Esophagus muscularis mucosa (tissue), 4 donors: ENCODE results near the gene AGTRAP. TPM values are rescaled to one million over a fixed set of nuclear protein-coding genes. Genes with fewer than 3 reads are reported as not detected.

Source experiments
- DNase-seq: peaks from one replicate; pipeline ENCODE4 v3.0.0-alpha.2; 2017; ENCODE audit errors: extremely low spot score
- H3K27ac ChIP-seq, 4 donors: fragments of 200-600 bp; sonication (generic); replicated peaks in 1 of 4; 1 replicate in 3 of 4; 2 replicates in 1 of 4; pipeline ENCODE4 v1.5.1; 2016 to 2019; ENCODE audit warnings: mild to moderate bottlenecking in 1 of 4
- H3K27me3 ChIP-seq, 4 donors: fragments of 200-600 bp; sonication (generic); one replicate each; pipeline versions ENCODE4 v1.5.1 to v1.6.0; 2016 to 2019
- H3K36me3 ChIP-seq, 4 donors: fragments of 200-600 bp; sonication (generic); one replicate each; pipeline ENCODE4 v1.5.1; 2016 to 2019
- H3K4me1 ChIP-seq, 4 donors: fragments of 200-600 bp; sonication (generic); one replicate each; pipeline ENCODE4 v1.5.1; 2016 to 2019
- H3K4me3 ChIP-seq, 4 donors: fragments of 200-600 bp; sonication (generic); 1 replicate in 2 of 4; 2 replicates in 2 of 4; pipeline ENCODE4 v1.5.1; 2016 to 2019; ENCODE audit warnings: mild to moderate bottlenecking in 4 of 4, moderate library complexity in 1 of 4
- H3K9me3 ChIP-seq, 4 donors: fragments of 200-600 bp; sonication (generic); 1 replicate in 3 of 4; 2 replicates in 1 of 4; pipeline ENCODE4 v1.5.1; 2016 to 2019
- CTCF ChIP-seq, 3 experiments: fragments of 200-600 bp in 2 of 3; fragments of 450-650 bp in 1 of 3; sonication (generic) in 2 of 3; IDR thresholded peaks; one replicate each; pipeline ENCODE4 v1.5.1; 2017 to 2019; ENCODE audit warnings: antibody characterized with exemption in 3 of 3, mild to moderate bottlenecking in 2 of 3, moderate library complexity in 1 of 3
- EP300 ChIP-seq: sonication (generic); formaldehyde crosslinking; IDR thresholded peaks from one replicate; pipeline ENCODE4 v1.6.1; 2017; ENCODE audit warnings: antibody characterized with exemption
- POLR2A ChIP-seq: fragments of 450-650 bp; IDR thresholded peaks from one replicate; pipeline ENCODE4 v1.6.1; 2017; ENCODE audit warnings: antibody characterized with exemption, moderate library complexity, mild to moderate bottlenecking, low read depth
- POLR2AphosphoS5 ChIP-seq, 2 donors: sonication (generic); formaldehyde crosslinking; IDR thresholded peaks; one replicate each; pipeline ENCODE4 v1.6.1; 2017; ENCODE audit warnings: antibody characterized with exemption in 2 of 2
- WGBS: methylation state at CpG from one replicate; pipeline ENCODE4 v1.1.5; 2018; 5-methylcytosine and 5-hydroxymethylcytosine counted together
- intact Hi-C: fragments of 100-400 bp; cut with DNase I; formaldehyde crosslinking; loops from one replicate; pipeline ENCODE4 v1.15.1; 2023
- total RNA-seq, 4 donors: library from RNA; depleted of rRNA; stranded (reverse); fragments of >200 nt; gene quantifications; one replicate each; pipeline versions ENCODE4 v1.1.0 to v1.2.1, GENCODE V29; 2016

Gene AGTRAP
- total RNA-seq, 4 donors from 2014 or later = 31.6 to 73.4 (median 45.6) TPM

DNA sequence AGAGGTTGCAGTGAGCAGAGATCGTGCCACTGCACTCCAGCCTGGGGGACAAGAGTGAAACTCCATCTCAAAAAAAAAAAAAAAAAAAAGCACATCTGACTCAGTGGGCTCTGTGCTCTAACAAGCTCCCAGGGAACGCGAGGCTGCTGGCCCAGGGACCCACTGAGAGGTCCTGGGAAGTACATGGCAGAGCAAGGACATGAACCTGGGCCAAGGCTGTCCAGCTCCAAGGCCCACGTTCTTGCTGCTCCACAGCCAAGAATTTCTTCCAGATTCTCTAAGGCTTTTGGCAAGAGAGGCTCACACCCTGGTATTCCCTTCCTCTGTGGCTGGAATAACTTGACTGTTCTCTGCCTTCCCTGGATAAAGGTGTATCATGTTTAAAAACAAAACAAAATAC lies 15.4 kb upstream of the AGTRAP start:
- WGBS = 73% methylated on average over 4 of the region's 4 CpGs
- no peak for DNase-seq

GRCh38 chr1:11721311-11721710 lies 14.6 kb upstream of the AGTRAP start:
- WGBS = 68% methylated on average over 4 of the region's 4 CpGs
- Histone ChIP-seq H3K4me1 (peaks cover 8 to 28% (median 21%) of the 10 kb centered on the region in 4 donors), H3K36me3 (no peaks in the 10 kb centered on the region), H3K9me3 (no peaks in the 10 kb centered on the region), H3K27ac (no peak overlapping the region), H3K4me3 (no peak overlapping the region), H3K27me3 (peaks cover 0 to under 1% (median 0%) of the 10 kb centered on the region in 4 donors)
- no peak for DNase-seq
- TF ChIP-seq POLR2AphosphoS5 (IDR thresholded peaks at IDR 0.05) (no peak), EP300 (no peak), POLR2A (no peak), CTCF (IDR thresholded peaks at IDR 0.05) (no peak)
- intact Hi-C loops = loop anchor here (2.0 kb wide), 1 partner anchor 71 kb away; no protein-coding TSS in a partner anchor

More for the DNA sequence above, 15.4 kb upstream of the AGTRAP start:
- no peak overlapping the region for H3K4me3 ChIP-seq
- H3K27me3 ChIP-seq = peaks cover 0 to 7% (median 0%) of the 10 kb centered on the region in 4 donors
- intact Hi-C loops = loop anchor here (2.0 kb wide), 1 partner anchor 70 kb away; no protein-coding TSS in a partner anchor
- no peak overlapping the region for H3K27ac ChIP-seq
- TF ChIP-seq EP300 = no peak
- TF ChIP-seq POLR2A = no peak
- no peak for TF ChIP-seq CTCF (IDR thresholded peaks at IDR 0.05)
- no peak for TF ChIP-seq POLR2AphosphoS5 (IDR thresholded peaks at IDR 0.05)
- H3K36me3 ChIP-seq = no peaks in the 10 kb centered on the region
- H3K9me3 ChIP-seq = no peaks in the 10 kb centered on the region
- peaks cover 8 to 28% (median 21%) of the 10 kb centered on the region in 4 donors for H3K4me1 ChIP-seq

GRCh38 chr1:11722538-11722937 lies 13.4 kb upstream of the AGTRAP start:
- TF ChIP-seq POLR2A (no peak), POLR2AphosphoS5 (IDR thresholded peaks at IDR 0.05) (no peak), CTCF (IDR thresholded peaks at IDR 0.05) (no peak), EP300 (no peak)
- H3K27ac ChIP-seq = no peak overlapping the region
- intact Hi-C loops = no loop called here
- H3K9me3 ChIP-seq = no peaks in the 10 kb centered on the region
- 33% methylated on average over 2 of the region's 2 CpGs for whole genome bisulfite sequencing
- DNase-seq = no peak
- H3K4me3 ChIP-seq = no peak overlapping the region
- no peaks in the 10 kb centered on the region for H3K27me3 ChIP-seq
- no peaks in the 10 kb centered on the region for H3K36me3 ChIP-seq
- H3K4me1 ChIP-seq = peaks cover 8 to 28% (median 21%) of the 10 kb centered on the region in 4 donors

DNA sequence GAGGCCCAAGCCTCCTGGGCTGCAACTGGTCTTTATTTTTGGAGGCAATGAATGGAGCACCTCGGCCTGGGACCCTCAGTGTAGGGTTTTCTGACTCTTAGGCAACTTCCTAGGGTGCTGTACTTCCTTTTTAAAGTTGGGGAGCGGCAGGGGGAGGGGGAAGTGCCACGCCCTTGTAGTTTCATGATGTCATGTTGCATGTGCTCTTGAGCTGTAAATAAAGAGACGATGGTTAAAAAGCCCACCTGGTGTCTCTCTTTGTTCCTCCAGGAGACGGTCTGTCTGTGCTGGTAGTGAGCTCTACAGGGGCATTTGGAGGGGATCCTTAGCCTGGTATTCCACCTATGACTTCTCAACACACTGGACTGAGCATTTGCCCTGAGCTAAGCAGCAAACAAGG lies 10.3 kb upstream of the AGTRAP start:
- TF ChIP-seq EP300 (no peak), POLR2A (no peak), CTCF (IDR thresholded peaks at IDR 0.05) (no peak), POLR2AphosphoS5 (IDR thresholded peaks at IDR 0.05) (no peak)
- no peaks in the 10 kb centered on the region for H3K36me3 ChIP-seq
- DNase-seq = no peak
- H3K27me3 ChIP-seq = no peaks in the 10 kb centered on the region
- H3K4me1 ChIP-seq = peaks cover 9 to 30% (median 22%) of the 10 kb centered on the region in 4 donors
- no peaks in the 10 kb centered on the region for H3K9me3 ChIP-seq
- H3K4me3 ChIP-seq = no peak overlapping the region
- intact Hi-C loops = no loop called here
- H3K27ac ChIP-seq = no peak overlapping the region
- WGBS = 59% methylated on average over 5 of the region's 5 CpGs

- H3K9me3 ChIP-seq = no peaks in the 10 kb centered on the region
- H3K27ac ChIP-seq = no peak overlapping the region
- H3K36me3 ChIP-seq = no peaks in the 10 kb centered on the region
- no peak overlapping the region for H3K4me3 ChIP-seq
- intact Hi-C loops = no loop called here
- WGBS = 93% methylated on average over 4 of the region's 4 CpGs
- H3K4me1 ChIP-seq = peaks cover 20 to 39% (median 35%) of the 10 kb centered on the region in 4 donors
- no peaks in the 10 kb centered on the region for H3K27me3 ChIP-seq
- no peak for DNase-seq
- no peak for TF ChIP-seq POLR2A
- TF ChIP-seq CTCF (IDR thresholded peaks at IDR 0.05) = no peak
- TF ChIP-seq EP300 = no peak
- TF ChIP-seq POLR2AphosphoS5 (IDR thresholded peaks at IDR 0.05) = no peak
Observed at GRCh38 chr1:11727119-11727518, 8.8 kb upstream of the AGTRAP start.
